Measurements from ENCODE around the gene SPATS2L.

DNA sequence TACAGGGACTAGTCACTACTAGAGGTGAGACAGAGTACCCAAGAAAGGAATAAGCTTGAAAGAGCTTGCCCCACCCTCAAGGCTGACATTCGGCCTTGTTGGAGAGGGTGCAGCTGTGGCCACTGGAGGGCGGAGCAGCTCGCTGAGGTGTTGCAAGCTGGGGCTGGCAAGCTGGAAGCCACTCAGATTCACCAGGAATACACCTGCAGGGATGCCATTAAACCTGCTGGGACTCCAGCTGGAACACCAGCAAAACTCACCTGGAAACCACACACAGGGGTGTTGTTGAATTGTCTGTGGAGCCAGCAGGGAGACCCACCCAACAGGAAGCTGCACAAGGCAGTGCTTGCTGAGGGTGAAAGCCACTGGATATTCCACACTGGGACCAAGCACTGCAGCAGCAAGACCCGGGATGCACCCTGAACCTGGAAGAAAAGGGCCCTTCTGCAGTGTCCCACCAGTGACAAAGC lies 177.3 kb downstream of the SPATS2L start:
- no peak for TF ChIP-seq EP300 (IDR thresholded peaks at IDR 0.05)
- TF ChIP-seq, protein P1, sequence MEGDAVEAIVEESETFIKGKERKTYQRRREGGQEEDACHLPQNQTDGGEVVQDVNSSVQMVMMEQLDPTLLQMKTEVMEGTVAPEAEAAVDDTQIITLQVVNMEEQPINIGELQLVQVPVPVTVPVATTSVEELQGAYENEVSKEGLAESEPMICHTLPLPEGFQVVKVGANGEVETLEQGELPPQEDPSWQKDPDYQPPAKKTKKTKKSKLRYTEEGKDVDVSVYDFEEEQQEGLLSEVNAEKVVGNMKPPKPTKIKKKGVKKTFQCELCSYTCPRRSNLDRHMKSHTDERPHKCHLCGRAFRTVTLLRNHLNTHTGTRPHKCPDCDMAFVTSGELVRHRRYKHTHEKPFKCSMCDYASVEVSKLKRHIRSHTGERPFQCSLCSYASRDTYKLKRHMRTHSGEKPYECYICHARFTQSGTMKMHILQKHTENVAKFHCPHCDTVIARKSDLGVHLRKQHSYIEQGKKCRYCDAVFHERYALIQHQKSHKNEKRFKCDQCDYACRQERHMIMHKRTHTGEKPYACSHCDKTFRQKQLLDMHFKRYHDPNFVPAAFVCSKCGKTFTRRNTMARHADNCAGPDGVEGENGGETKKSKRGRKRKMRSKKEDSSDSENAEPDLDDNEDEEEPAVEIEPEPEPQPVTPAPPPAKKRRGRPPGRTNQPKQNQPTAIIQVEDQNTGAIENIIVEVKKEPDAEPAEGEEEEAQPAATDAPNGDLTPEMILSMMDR (IDR thresholded peaks at IDR 0.05): peak in 1 of 3 experiments; percentile 8

Data from esophagus muscularis mucosa (tissue), 3 donors.